Lung (tissue), 12 donors: ENCODE data around the gene CMTM7. TPM values are rescaled to one million over a fixed set of nuclear protein-coding genes. Genes with fewer than 3 reads are reported as not detected.

Source experiments
- ATAC-seq: fragments of 200-7000 bp; cut with Tn5 transposase; one replicate; pipeline ENCODE4 v1.9.1; 2020; ENCODE audit warnings: moderate number of reproducible peaks; ENCODE audit not compliant: insufficient read depth, low FRiP score
- DNase-seq, 3 donors: peaks; one replicate each; pipeline ENCODE4 v3.0.0-alpha.2; 2013 to 2017
- H3K27ac ChIP-seq, 2 donors: one replicate each; pipeline ENCODE4 v1.5.1; 2013; ENCODE audit warnings: mild to moderate bottlenecking in 2 of 2, moderate library complexity in 2 of 2, control low read depth in 1 of 2, inconsistent platforms in 1 of 2, low read depth in 1 of 2, low read length in 1 of 2
- H3K27me3 ChIP-seq, 3 donors: one replicate each; pipeline ENCODE4 v1.5.1; 2013; ENCODE audit warnings: low read length in 2 of 3; ENCODE audit not compliant: control insufficient read depth in 3 of 3, insufficient read depth in 3 of 3
- H3K36me3 ChIP-seq, 4 donors: one replicate each; pipeline ENCODE4 v1.5.1; 2013; ENCODE audit warnings: low read length in 4 of 4, mild to moderate bottlenecking in 1 of 4, moderate library complexity in 1 of 4; ENCODE audit not compliant: control insufficient read depth in 4 of 4, insufficient read depth in 4 of 4
- H3K4me1 ChIP-seq, 5 donors: one replicate each; pipeline ENCODE4 v1.5.1; 2013; ENCODE audit warnings: low read length in 5 of 5, mild to moderate bottlenecking in 2 of 5, moderate library complexity in 1 of 5; ENCODE audit not compliant: control insufficient read depth in 5 of 5, insufficient read depth in 5 of 5
- H3K4me3 ChIP-seq: one replicate; pipeline ENCODE4 v1.5.1; 2013; ENCODE audit warnings: mild to moderate bottlenecking, control low read depth, moderate library complexity
- H3K9ac ChIP-seq, 2 donors: one replicate each; pipeline ENCODE4 v1.5.1; 2013; ENCODE audit warnings: low read length in 2 of 2, control low read depth in 1 of 2; ENCODE audit not compliant: insufficient read depth in 1 of 2
- H3K9me3 ChIP-seq, 4 donors: one replicate each; pipeline ENCODE4 v1.5.1; 2013; ENCODE audit warnings: low read length in 3 of 4, mild to moderate bottlenecking in 1 of 4, moderate library complexity in 1 of 4; ENCODE audit not compliant: control insufficient read depth in 4 of 4, insufficient read depth in 3 of 4
- CTCF ChIP-seq: IDR thresholded peaks from 2 replicates; pipeline ENCODE4 v1.5.1; 2012; ENCODE audit warnings: mild to moderate bottlenecking; ENCODE audit errors: control extremely low read depth, extremely low read depth
- WGBS, 2 donors: extraction: QIAGEN DNeasy Blood & Tissue Kit; methylation state at CpG; one replicate each; pipeline ENCODE4 v1.1.7; 2013; 5-methylcytosine and 5-hydroxymethylcytosine counted together
- polyA plus RNA-seq, 2 donors: library from polyadenylated mRNA; stranded (reverse); fragments of 200-250 nt; gene quantifications; one replicate each; pipeline ENCODE4 v1.2.1, GENCODE V29; 2013
- total RNA-seq, 2 donors: library from RNA; depleted of rRNA in 1 of 2; stranded (reverse); fragments of >200 nt in 1 of 2; gene quantifications; one replicate each; pipeline ENCODE4 v1.2.1, GENCODE V29; 2014 to 2021
- donor health status: control.
- donor health status: control.
- donor health status: Bipolar disorder and iron deficiency.
- donor health status: healthy.
- donor health status: DM: yes; HTN: yes; CAD: no.

The CMTM7 gene
- total and polyA plus RNA-seq, 4 donors = 33.1 to 46.8 (median 43.8) TPM

- Histone ChIP-seq H3K4me3 (no peak overlapping the region), H3K9me3 (peaks cover 0 to 2% (median 0%) of the 10 kb centered on the region in 4 donors), H3K27ac (no peak overlapping the region), H3K36me3 (peaks cover 0 to 7% (median 2%) of the 10 kb centered on the region in 4 donors), H3K4me1 (peaks cover 0 to 8% (median 0%) of the 10 kb centered on the region in 5 donors), H3K27me3 (no peaks in the 10 kb centered on the region), H3K9ac (no peak overlapping the region)
- 87 to 91% methylated on average over 10 of the region's 10 CpGs for WGBS, 2 donors
- no peak for TF ChIP-seq CTCF
- no peak for ATAC-seq
- DNase-seq = no peak
Observed at GRCh38 chr3:32440611-32441350, 49.1 kb downstream of the CMTM7 start.

GRCh38 chr3:32442766-32443165 lies 51.1 kb downstream of the CMTM7 start:
- Histone ChIP-seq H3K27me3 (no peaks in the 10 kb centered on the region), H3K36me3 (peaks cover 0 to 7% (median 2%) of the 10 kb centered on the region in 4 donors), H3K9me3 (peaks cover 0 to 2% (median 0%) of the 10 kb centered on the region in 4 donors), H3K4me3 (no peak overlapping the region), H3K27ac (no peak overlapping the region), H3K4me1 (peaks cover 0 to 6% (median 0%) of the 10 kb centered on the region in 5 donors), H3K9ac (no peak overlapping the region)
- no peak for TF ChIP-seq CTCF
- WGBS, 2 donors = 95 to 97% methylated on average over 3 of the region's 3 CpGs
- ATAC-seq (no peak), DNase-seq (no peak)

GRCh38 chr3:32443478-32443877 lies 51.8 kb downstream of the CMTM7 start:
- Histone ChIP-seq H3K4me3 (no peak overlapping the region), H3K36me3 (peaks cover 0 to 7% (median 2%) of the 10 kb centered on the region in 4 donors), H3K27ac (no peak overlapping the region), H3K27me3 (no peaks in the 10 kb centered on the region), H3K4me1 (peaks cover 0 to 7% (median 0%) of the 10 kb centered on the region in 5 donors), H3K9me3 (no peaks in the 10 kb centered on the region), H3K9ac (no peak overlapping the region)
- no peak for TF ChIP-seq CTCF
- no peak for DNase-seq
- ATAC-seq = peak; percentile 27
- WGBS, 2 donors = 38 to 58% methylated on average over 1 of the region's 1 CpG
